MM.1S (cell line): ENCODE data around the gene UMOD.

Source experiments
- DNase-seq: peaks from one replicate; pipeline ENCODE4 v3.0.0-alpha.2; 2015
- H2AFZ ChIP-seq: fragments of 300-600 bp; sonication (generic); 2 replicates; pipeline ENCODE4 v1.6.0; 2016; ENCODE audit warnings: antibody characterized with exemption, low read length
- H3F3A ChIP-seq: fragments of 300-600 bp; sonication (generic); 2 replicates; pipeline ENCODE4 v1.6.1; 2016; ENCODE audit warnings: mild to moderate bottlenecking, antibody characterized with exemption, low read length, moderate library complexity, mixed read lengths; ENCODE audit not compliant: insufficient read depth
- H3K27ac ChIP-seq: fragments of 300-600 bp; sonication (generic); 2 replicates; pipeline ENCODE4 v1.5.1; 2016; ENCODE audit warnings: mild to moderate bottlenecking, low read length
- H3K27me3 ChIP-seq: fragments of 300-600 bp; sonication (generic); replicated peaks from 2 replicates; pipeline ENCODE4 v1.6.0; 2016; ENCODE audit warnings: low read length; ENCODE audit not compliant: insufficient read depth
- H3K36me3 ChIP-seq: fragments of 300-600 bp; sonication (generic); replicated peaks from 2 replicates; pipeline ENCODE4 v1.6.1; 2016; ENCODE audit warnings: mild to moderate bottlenecking, low read length, mixed read lengths; ENCODE audit not compliant: insufficient read depth
- H3K4me1 ChIP-seq: fragments of 300-600 bp; sonication (generic); 2 replicates; pipeline ENCODE4 v1.6.1; 2016; ENCODE audit warnings: low read length, mixed read lengths
- H3K4me2 ChIP-seq: fragments of 300-600 bp; sonication (generic); 2 replicates; pipeline ENCODE4 v1.6.0; 2016; ENCODE audit warnings: low read depth, low read length
- H3K4me3 ChIP-seq: fragments of 300-600 bp; sonication (generic); 2 replicates; pipeline ENCODE4 v1.5.1; 2016; ENCODE audit warnings: low read length, mixed read lengths
- H3K79me2 ChIP-seq: fragments of 300-600 bp; sonication (generic); 2 replicates; pipeline ENCODE4 v1.6.1; 2016; ENCODE audit warnings: mixed run types, low read length, mixed read lengths
- H3K9ac ChIP-seq: fragments of 300-600 bp; sonication (generic); 2 replicates; pipeline ENCODE4 v1.6.1; 2016; ENCODE audit warnings: low read length, mixed read lengths
- H3K9me2 ChIP-seq: fragments of 300-600 bp; sonication (generic); replicated peaks from 2 replicates; pipeline ENCODE4 v1.6.1; 2016; ENCODE audit warnings: mild to moderate bottlenecking, low read length, mixed read lengths; ENCODE audit not compliant: insufficient read depth
- H3K9me3 ChIP-seq: fragments of 300-600 bp; sonication (generic); replicated peaks from 2 replicates; pipeline ENCODE4 v1.6.1; 2016; ENCODE audit warnings: mild to moderate bottlenecking, low read length, mixed read lengths; ENCODE audit not compliant: insufficient read depth
- H4K20me1 ChIP-seq: fragments of 300-600 bp; sonication (generic); 2 replicates; pipeline ENCODE4 v1.6.1; 2016; ENCODE audit warnings: mild to moderate bottlenecking, low read length, moderate library complexity, mixed read lengths; ENCODE audit not compliant: insufficient read depth
- EZH2 ChIP-seq: fragments of 300-600 bp; sonication (generic); optimal IDR thresholded peaks from 2 replicates; pipeline ENCODE3; 2017; ENCODE audit warnings: low read depth, mild to moderate bottlenecking, antibody characterized with exemption, low read length, mixed read lengths
- EZH2phosphoT487 ChIP-seq: fragments of 300-600 bp; sonication (generic); IDR thresholded peaks from 2 replicates; pipeline ENCODE4 v1.6.1; 2018; ENCODE audit warnings: antibody characterized with exemption, low read length
- TF ChIP-seq, protein P1 (sequence below): fragments of 300-600 bp; sonication (generic); IDR thresholded peaks from 2 replicates; pipeline ENCODE4 v1.5.1; 2016; ENCODE audit warnings: antibody characterized with exemption, low read length, mixed read lengths

UMOD gene

DNA sequence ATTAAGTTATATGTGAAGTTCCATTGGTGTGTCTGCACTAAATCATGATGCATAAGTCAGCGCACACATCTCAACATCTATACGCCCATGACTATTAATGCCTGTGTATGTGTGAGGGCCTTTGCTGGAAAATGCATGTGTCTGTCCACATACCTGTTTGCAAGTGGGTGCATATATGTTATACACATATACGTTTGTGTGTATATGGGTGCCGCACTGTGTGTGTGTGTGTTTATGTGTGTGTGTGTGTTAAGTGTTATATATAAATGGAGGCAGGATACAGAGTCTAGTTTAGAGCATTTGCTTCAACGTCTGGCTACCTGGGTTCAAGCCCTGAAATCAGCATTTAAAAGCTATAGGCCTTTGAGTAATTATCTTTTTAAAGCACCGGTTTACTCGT, 44.7 kb downstream of the UMOD start:
- no peak overlapping the region for H3K9ac ChIP-seq
- H2AFZ ChIP-seq: no peak overlapping the region
- no peaks in the 10 kb centered on the region for H3K79me2 ChIP-seq
- no peaks in the 10 kb centered on the region for H3K36me3 ChIP-seq
- no peak overlapping the region for H3K4me2 ChIP-seq
- no peaks in the 10 kb centered on the region for H3K9me2 ChIP-seq
- H3K4me1 ChIP-seq: no peaks in the 10 kb centered on the region
- no peaks in the 10 kb centered on the region for H3K9me3 ChIP-seq
- no peaks in the 10 kb centered on the region for H3F3A ChIP-seq
- TF ChIP-seq EZH2 (no peak), EZH2phosphoT487 (no peak)
- TF ChIP-seq, protein P1, sequence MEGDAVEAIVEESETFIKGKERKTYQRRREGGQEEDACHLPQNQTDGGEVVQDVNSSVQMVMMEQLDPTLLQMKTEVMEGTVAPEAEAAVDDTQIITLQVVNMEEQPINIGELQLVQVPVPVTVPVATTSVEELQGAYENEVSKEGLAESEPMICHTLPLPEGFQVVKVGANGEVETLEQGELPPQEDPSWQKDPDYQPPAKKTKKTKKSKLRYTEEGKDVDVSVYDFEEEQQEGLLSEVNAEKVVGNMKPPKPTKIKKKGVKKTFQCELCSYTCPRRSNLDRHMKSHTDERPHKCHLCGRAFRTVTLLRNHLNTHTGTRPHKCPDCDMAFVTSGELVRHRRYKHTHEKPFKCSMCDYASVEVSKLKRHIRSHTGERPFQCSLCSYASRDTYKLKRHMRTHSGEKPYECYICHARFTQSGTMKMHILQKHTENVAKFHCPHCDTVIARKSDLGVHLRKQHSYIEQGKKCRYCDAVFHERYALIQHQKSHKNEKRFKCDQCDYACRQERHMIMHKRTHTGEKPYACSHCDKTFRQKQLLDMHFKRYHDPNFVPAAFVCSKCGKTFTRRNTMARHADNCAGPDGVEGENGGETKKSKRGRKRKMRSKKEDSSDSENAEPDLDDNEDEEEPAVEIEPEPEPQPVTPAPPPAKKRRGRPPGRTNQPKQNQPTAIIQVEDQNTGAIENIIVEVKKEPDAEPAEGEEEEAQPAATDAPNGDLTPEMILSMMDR: no peak
- H3K27me3 ChIP-seq: no peaks in the 10 kb centered on the region
- no peaks in the 10 kb centered on the region for H4K20me1 ChIP-seq
- H3K27ac ChIP-seq: no peak overlapping the region
- no peak overlapping the region for H3K4me3 ChIP-seq
- DNase-seq: no peak

- no peaks in the 10 kb centered on the region for H3K9me2 ChIP-seq
- H3K9me3 ChIP-seq: no peaks in the 10 kb centered on the region
- H2AFZ ChIP-seq: no peak overlapping the region
- H3K36me3 ChIP-seq: no peaks in the 10 kb centered on the region
- no peaks in the 10 kb centered on the region for H4K20me1 ChIP-seq
- H3K79me2 ChIP-seq: no peaks in the 10 kb centered on the region
- DNase-seq: no peak
- no peak overlapping the region for H3K4me2 ChIP-seq
- no peak overlapping the region for H3K4me3 ChIP-seq
- no peaks in the 10 kb centered on the region for H3K4me1 ChIP-seq
- no peak overlapping the region for H3K9ac ChIP-seq
- H3K27me3 ChIP-seq: no peaks in the 10 kb centered on the region
- no peak overlapping the region for H3K27ac ChIP-seq
- H3F3A ChIP-seq: no peaks in the 10 kb centered on the region
- TF ChIP-seq, protein P1: no peak
- TF ChIP-seq EZH2 (no peak), EZH2phosphoT487 (no peak)
Observed at GRCh38 chr16:20307240-20307671, 45.3 kb downstream of the UMOD start.

DNA sequence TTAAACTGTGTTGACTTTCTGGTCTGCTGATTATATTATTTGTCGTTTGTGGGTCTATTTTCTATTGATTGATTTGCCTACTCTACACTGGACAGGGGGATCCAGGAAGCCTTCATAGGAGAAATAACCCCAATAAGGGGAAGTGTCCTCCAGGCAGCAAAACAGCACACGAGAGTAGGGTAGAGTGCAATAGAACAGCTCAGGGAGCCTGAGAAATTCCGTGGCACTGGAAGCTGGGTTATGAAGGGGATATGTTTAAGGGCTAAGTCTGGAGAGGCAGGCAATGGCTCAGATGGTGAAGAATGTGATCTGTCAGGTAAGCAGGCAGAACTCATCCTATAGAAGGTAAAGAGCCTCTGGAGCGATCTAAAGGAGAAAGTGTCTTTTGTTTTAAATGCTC, 46.1 kb downstream of the UMOD start:
- Histone ChIP-seq H3K4me1 (no peaks in the 10 kb centered on the region), H3K9me2 (no peaks in the 10 kb centered on the region), H3K27ac (no peak overlapping the region), H4K20me1 (no peaks in the 10 kb centered on the region), H3F3A (no peaks in the 10 kb centered on the region), H3K9me3 (no peaks in the 10 kb centered on the region), H3K9ac (no peak overlapping the region), H3K36me3 (no peaks in the 10 kb centered on the region), H3K79me2 (no peaks in the 10 kb centered on the region), H3K27me3 (no peaks in the 10 kb centered on the region), H2AFZ (no peak overlapping the region), H3K4me3 (no peak overlapping the region), H3K4me2 (no peak overlapping the region)
- TF ChIP-seq, protein P1: no peak
- TF ChIP-seq EZH2phosphoT487 (no peak), EZH2 (no peak)
- DNase-seq: no peak

DNA sequence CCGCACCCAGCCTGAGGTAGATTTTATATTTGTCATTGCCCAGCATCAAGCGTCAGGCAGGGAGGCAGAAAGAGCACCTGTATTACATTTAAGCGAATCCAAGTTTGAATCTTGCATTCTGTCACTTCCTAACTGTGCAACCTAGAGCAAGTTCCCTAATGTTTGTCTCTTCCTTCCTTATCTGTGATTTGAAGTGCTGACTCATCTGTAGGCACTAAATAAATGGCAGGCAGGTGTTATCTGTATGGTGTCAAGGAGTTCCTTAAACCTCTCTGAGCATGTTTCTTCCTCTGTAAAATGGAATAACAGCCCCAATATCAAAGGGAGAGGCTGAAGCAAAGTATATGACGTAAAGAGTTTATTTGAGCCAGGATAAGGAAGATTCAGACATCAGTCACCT, 49.5 kb downstream of the UMOD start:
- no peaks in the 10 kb centered on the region for H3K9me2 ChIP-seq
- no peaks in the 10 kb centered on the region for H4K20me1 ChIP-seq
- no peaks in the 10 kb centered on the region for H3K9me3 ChIP-seq
- H3K9ac ChIP-seq: no peak overlapping the region
- no peaks in the 10 kb centered on the region for H3F3A ChIP-seq
- DNase-seq: no peak
- no peak overlapping the region for H3K27ac ChIP-seq
- no peaks in the 10 kb centered on the region for H3K36me3 ChIP-seq
- H3K4me2 ChIP-seq: no peak overlapping the region
- no peak for TF ChIP-seq EZH2
- no peaks in the 10 kb centered on the region for H3K4me1 ChIP-seq
- H3K4me3 ChIP-seq: no peak overlapping the region
- H3K27me3 ChIP-seq: no peaks in the 10 kb centered on the region
- H3K79me2 ChIP-seq: no peaks in the 10 kb centered on the region
- no peak overlapping the region for H2AFZ ChIP-seq
